GM23248 (cell line): ENCODE data around the gene MAG. TPM values are rescaled to one million over a fixed set of nuclear protein-coding genes. Genes with fewer than 3 reads are reported as not detected.

Experiments
- DNase-seq: peaks from one replicate; pipeline ENCODE4 v3.0.0-alpha.2; 2015
- H2AFZ ChIP-seq: fragments of 200-600 bp; sonication (generic); 2 replicates; pipeline ENCODE4 v1.6.1; 2016; ENCODE audit warnings: antibody characterized with exemption
- H3F3A ChIP-seq: fragments of 200-600 bp; sonication (generic); 2 replicates; pipeline ENCODE4 v1.6.1; 2016; ENCODE audit warnings: mild to moderate bottlenecking, antibody characterized with exemption, mixed run types; ENCODE audit not compliant: insufficient read depth
- H3K27ac ChIP-seq: fragments of 200-600 bp; sonication (generic); 2 replicates; pipeline ENCODE4 v1.5.1; 2016; ENCODE audit warnings: mild to moderate bottlenecking
- H3K27me3 ChIP-seq: fragments of 200-600 bp; sonication (generic); replicated peaks from 2 replicates; pipeline ENCODE4 v1.6.1; 2016; ENCODE audit warnings: mild to moderate bottlenecking; ENCODE audit not compliant: insufficient read depth
- H3K36me3 ChIP-seq: fragments of 200-600 bp; sonication (generic); 2 replicates; pipeline ENCODE4 v1.6.1; 2016; ENCODE audit warnings: low read depth, mild to moderate bottlenecking
- H3K4me1 ChIP-seq: fragments of 200-600 bp; sonication (generic); 2 replicates; pipeline ENCODE4 v1.6.1; 2016; ENCODE audit warnings: mild to moderate bottlenecking; ENCODE audit not compliant: insufficient read depth
- H3K4me2 ChIP-seq: fragments of 200-600 bp; sonication (generic); one replicate; pipeline ENCODE4 v1.6.1; 2016; ENCODE audit warnings: mild to moderate bottlenecking; ENCODE audit not compliant: unreplicated experiment
- H3K4me3 ChIP-seq: fragments of 200-600 bp; sonication (generic); 2 replicates; pipeline ENCODE4 v1.5.1; 2016; ENCODE audit warnings: mild to moderate bottlenecking
- H3K79me2 ChIP-seq: fragments of 200-600 bp; sonication (generic); 2 replicates; pipeline ENCODE4 v1.6.1; 2016; ENCODE audit warnings: mild to moderate bottlenecking; ENCODE audit not compliant: insufficient read depth
- H3K9ac ChIP-seq: fragments of 200-600 bp; sonication (generic); 2 replicates; pipeline ENCODE4 v1.6.1; 2016; ENCODE audit warnings: mild to moderate bottlenecking
- H3K9me2 ChIP-seq: fragments of 200-600 bp; sonication (generic); 2 replicates; pipeline ENCODE4 v1.6.1; 2016; ENCODE audit warnings: mixed run types, mild to moderate bottlenecking, moderate library complexity; ENCODE audit not compliant: insufficient read depth
- H3K9me3 ChIP-seq: fragments of 200-600 bp; sonication (generic); one replicate; pipeline ENCODE4 v1.6.1; 2017; ENCODE audit warnings: low read depth
- H4K20me1 ChIP-seq: fragments of 200-600 bp; sonication (generic); 2 replicates; pipeline ENCODE4 v1.6.0; 2016; ENCODE audit not compliant: insufficient read depth
- EZH2 ChIP-seq: fragments of 200-600 bp; sonication (generic); IDR thresholded peaks from 2 replicates; pipeline ENCODE4 v1.6.1; 2018; ENCODE audit warnings: antibody characterized with exemption, mild to moderate bottlenecking; ENCODE audit not compliant: insufficient read depth, poor library complexity, severe bottlenecking
- EZH2phosphoT487 ChIP-seq: fragments of 200-600 bp; sonication (generic); IDR thresholded peaks from 2 replicates; pipeline ENCODE4 v1.6.1; 2018; ENCODE audit warnings: antibody characterized with exemption, moderate library complexity, mild to moderate bottlenecking, low read depth; ENCODE audit not compliant: insufficient read depth
- WGBS, 2 experiments: methylation state at CpG; one replicate each; pipeline ENCODE4 v1.1.6; 2015 to 2017; ENCODE audit warnings: low lambda C conversion rate in 2 of 2, low coverage in 1 of 2; ENCODE audit errors: missing lambda C conversion rate in 2 of 2; 5-methylcytosine and 5-hydroxymethylcytosine counted together
- in situ Hi-C: fragments of 300-500 bp; cut with MboI; formaldehyde crosslinking; loops from 2 replicates; pipeline ENCODE4 v1.15.0; 2020
- polyA plus RNA-seq: library from polyadenylated mRNA; unstranded; fragments of >200 nt; fragmentation: Nextera tagmentation; extraction: Ambion mirVana; gene quantifications from 2 replicates; pipeline ENCODE4 v1.2.1, GENCODE V29; 2016
- total RNA-seq: library from RNA; depleted of rRNA; stranded (reverse); fragments of >200 nt; shearing (Covaris generic); gene quantifications from 2 replicates; pipeline ENCODE4 v1.2.3, GENCODE V29; 2014

The MAG gene
- total and polyA plus RNA-seq, 2 experiments from 2014 or later = not detected

DNA sequence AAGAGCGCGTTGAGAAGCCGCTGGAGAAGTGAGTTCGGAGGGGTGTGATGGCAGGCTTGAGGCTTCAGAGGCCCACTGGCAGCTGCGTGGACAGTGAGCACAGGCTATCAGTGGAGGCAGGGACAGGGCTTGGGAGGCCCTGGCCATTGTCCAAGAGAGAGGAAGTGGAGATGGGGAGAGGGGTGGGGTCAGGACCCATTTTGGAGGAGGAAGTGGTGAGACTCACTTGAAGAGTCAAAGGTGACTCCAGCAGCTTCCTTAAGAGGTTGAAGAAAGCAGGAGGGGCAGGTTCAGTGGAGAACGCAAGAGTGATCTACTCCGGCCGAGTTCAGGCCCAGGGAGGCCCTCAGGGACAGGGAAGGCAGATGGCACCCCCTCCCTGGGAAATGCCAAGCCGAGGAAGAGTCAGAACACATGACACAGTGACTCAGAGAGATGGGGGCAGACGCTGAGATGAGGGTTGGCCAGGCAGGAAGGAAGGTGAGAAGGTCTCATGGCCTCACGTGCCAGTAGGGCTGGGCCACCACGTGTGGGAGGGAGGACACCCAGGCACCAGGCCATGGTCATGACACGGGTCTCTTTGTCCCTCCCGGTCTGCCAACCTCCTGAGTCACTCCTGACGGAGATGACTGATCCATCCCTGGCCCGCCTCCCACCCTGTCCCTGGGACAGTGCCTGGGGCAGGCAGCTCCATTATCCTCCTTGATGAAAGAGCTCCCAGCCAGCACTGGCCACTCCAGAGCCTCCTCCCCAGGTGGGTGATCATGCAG is 26.9 kb downstream of the MAG start:
- Histone ChIP-seq H3K27ac (peak overlapping the region; percentile 76), H3K79me2 (no peaks in the 10 kb centered on the region), H3K9me2 (no peaks in the 10 kb centered on the region), H3K4me2 (peak overlapping the region; percentile 12), H4K20me1 (no peaks in the 10 kb centered on the region), H3K9ac (peak overlapping the region; percentile 70), H3K27me3 (no peaks in the 10 kb centered on the region), H3F3A (peaks cover 4% of the 10 kb centered on the region; the same call in 1 of the 2 replicates), H3K4me3 (no peak overlapping the region), H3K9me3 (no peaks in the 10 kb centered on the region), H3K36me3 (no peaks in the 10 kb centered on the region), H2AFZ (peak overlapping the region; percentile 35; the same call in 1 of the 2 replicates), H3K4me1 (peaks cover 10% of the 10 kb centered on the region)
- WGBS, 2 experiments = 33 to 36% methylated on average over 16 of the region's 16 CpGs
- TF ChIP-seq EZH2phosphoT487 (no peak), EZH2 (no peak)
- peak; percentile 97 for DNase-seq
- in situ Hi-C loops = no loop called here

DNA sequence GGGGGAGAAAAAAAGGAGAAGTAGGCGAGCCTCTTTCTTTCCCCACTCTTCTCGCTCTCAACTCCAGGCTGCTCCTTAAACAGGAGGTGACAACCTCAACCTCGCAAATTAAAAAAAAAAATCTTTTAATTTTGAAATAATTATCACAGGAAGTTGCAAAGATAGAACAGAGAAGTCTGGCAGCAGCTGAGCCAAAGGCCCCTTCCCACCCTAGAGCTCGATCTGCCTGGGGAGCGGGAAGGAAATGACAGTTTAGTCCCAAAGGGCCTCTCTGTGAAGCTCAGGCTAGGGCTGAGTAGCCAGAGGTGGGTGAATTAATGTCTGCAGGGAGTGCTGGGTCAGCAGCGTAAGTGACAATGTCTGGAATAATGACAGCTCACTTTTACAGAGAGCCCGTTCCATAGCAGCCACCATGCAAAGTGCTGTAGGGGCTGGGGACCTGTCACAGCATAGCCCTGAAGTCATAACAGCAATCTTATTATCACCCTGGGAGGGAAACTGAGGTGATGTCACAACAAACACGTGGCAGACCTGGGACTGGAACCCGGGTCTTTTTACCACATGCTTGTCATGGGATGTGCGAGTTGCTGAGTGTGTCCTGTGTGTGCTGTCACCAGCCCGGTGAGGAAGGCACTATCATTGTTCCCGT is 28.2 kb downstream of the MAG start:
- in situ Hi-C loops = no loop called here
- 83% methylated on average over 12 of the region's 12 CpGs for WGBS, 2 experiments
- H3K27me3 ChIP-seq = no peaks in the 10 kb centered on the region
- H3K4me1 ChIP-seq = peaks cover 10% of the 10 kb centered on the region
- no peak overlapping the region for H3K4me2 ChIP-seq
- no peaks in the 10 kb centered on the region for H3K36me3 ChIP-seq
- DNase-seq = no peak
- H3K27ac ChIP-seq = no peak overlapping the region
- H4K20me1 ChIP-seq = no peaks in the 10 kb centered on the region
- no peak overlapping the region for H3K9ac ChIP-seq
- no peaks in the 10 kb centered on the region for H3K9me2 ChIP-seq
- peaks cover 4% of the 10 kb centered on the region; the same call in 1 of the 2 replicates for H3F3A ChIP-seq
- H3K9me3 ChIP-seq = no peaks in the 10 kb centered on the region
- TF ChIP-seq EZH2 (no peak), EZH2phosphoT487 (no peak)
- no peak overlapping the region for H2AFZ ChIP-seq
- no peak overlapping the region for H3K4me3 ChIP-seq
- no peaks in the 10 kb centered on the region for H3K79me2 ChIP-seq

DNA sequence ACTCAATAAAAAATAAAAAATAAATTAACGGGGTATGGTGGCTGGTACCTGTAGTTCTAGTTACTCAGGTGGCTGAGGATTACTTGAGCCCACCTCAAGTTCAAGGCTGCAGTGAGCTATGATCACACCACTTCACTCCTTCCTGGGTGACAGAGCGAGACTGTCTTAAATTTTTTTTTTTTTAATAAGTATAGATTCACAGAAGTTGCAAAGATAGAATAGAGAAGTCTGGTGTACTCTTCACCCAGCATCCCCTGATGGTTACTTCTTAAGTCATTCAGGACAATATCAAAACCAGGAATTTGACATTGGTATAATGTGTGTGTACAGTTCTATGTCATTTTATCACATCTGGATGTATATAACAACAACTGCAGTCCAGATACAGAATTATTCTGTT is 29.3 kb downstream of the MAG start:
- H3K4me2 ChIP-seq = no peak overlapping the region
- 81 to 85% methylated on average over 2 of the region's 2 CpGs for WGBS, 2 experiments
- no peak for TF ChIP-seq EZH2
- TF ChIP-seq EZH2phosphoT487 = no peak

DNA sequence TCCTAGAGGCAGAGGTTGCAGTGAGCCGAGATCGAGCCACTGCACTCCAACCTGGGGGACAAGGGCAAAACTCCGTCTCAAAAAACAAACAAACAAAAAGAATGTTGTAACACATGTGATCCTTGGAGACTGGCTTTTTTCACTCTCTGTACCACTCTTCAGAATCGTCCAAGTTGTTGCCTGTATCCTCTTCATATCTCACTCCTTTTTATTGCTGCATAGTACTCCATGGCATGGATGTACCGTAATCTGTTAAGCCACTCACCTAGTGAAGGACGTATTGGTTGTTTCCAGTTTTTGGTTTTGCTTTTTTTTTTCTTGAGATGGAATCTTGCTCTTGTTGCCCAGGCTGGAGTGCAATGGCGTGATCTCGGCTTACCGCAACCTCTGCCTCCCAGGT is 30.1 kb downstream of the MAG start:
- no peaks in the 10 kb centered on the region for H3K36me3 ChIP-seq
- 93 to 95% methylated on average over 9 of the region's 9 CpGs for WGBS, 2 experiments

More for the DNA sequence above, 29.3 kb downstream of the MAG start:
- Histone ChIP-seq H3K36me3 (no peaks in the 10 kb centered on the region), H3K4me1 (peaks cover 10% of the 10 kb centered on the region), H3K4me3 (no peak overlapping the region), H2AFZ (no peak overlapping the region), H3K27me3 (peaks cover 7% of the 10 kb centered on the region; the same call in 1 of the 2 replicates), H3K27ac (no peak overlapping the region), H3K79me2 (no peaks in the 10 kb centered on the region), H3F3A (peaks cover 4% of the 10 kb centered on the region; the same call in 1 of the 2 replicates), H3K9me2 (no peaks in the 10 kb centered on the region), H3K9me3 (no peaks in the 10 kb centered on the region), H3K9ac (no peak overlapping the region), H4K20me1 (no peaks in the 10 kb centered on the region)
- in situ Hi-C loops = no loop called here
- DNase-seq = no peak

More for the DNA sequence above, 30.1 kb downstream of the MAG start:
- Histone ChIP-seq H3F3A (peaks cover 4% of the 10 kb centered on the region; the same call in 1 of the 2 replicates), H3K9me2 (no peaks in the 10 kb centered on the region), H3K9me3 (no peaks in the 10 kb centered on the region), H3K27ac (no peak overlapping the region), H3K9ac (no peak overlapping the region), H3K4me2 (no peak overlapping the region), H4K20me1 (no peaks in the 10 kb centered on the region), H3K4me3 (no peak overlapping the region), H2AFZ (no peak overlapping the region), H3K79me2 (no peaks in the 10 kb centered on the region), H3K27me3 (peaks cover 10% of the 10 kb centered on the region; the same call in 1 of the 2 replicates), H3K4me1 (peaks cover 10% of the 10 kb centered on the region)
- no peak for TF ChIP-seq EZH2
- TF ChIP-seq EZH2phosphoT487 = no peak
- DNase-seq = no peak
- in situ Hi-C loops = no loop called here
